Testis (tissue), 2 donors: ENCODE measurements around the gene RPL31.

Experiments
- CTCF ChIP-seq, 3 experiments: fragments of 450-650 bp in 2 of 3; fragments of 200-600 bp in 1 of 3; sonication (generic) in 1 of 3; IDR thresholded peaks; one replicate each; pipeline ENCODE4 v1.5.1; 2016 to 2019; ENCODE audit warnings: antibody characterized with exemption in 3 of 3, mild to moderate bottlenecking in 2 of 3, moderate library complexity in 1 of 3
- POLR2A ChIP-seq: fragments of 450-650 bp; IDR thresholded peaks from one replicate; pipeline ENCODE4 v1.6.1; 2017; ENCODE audit warnings: antibody characterized with exemption, mild to moderate bottlenecking, moderate library complexity

GRCh38 chr2:100955226-100955625, 46.9 kb upstream of the RPL31 start:
- TF ChIP-seq POLR2A (no peak), CTCF (IDR thresholded peaks at IDR 0.05) (no peak)
